Measurements from ENCODE around the gene C17orf113.

Gene C17orf113

DNA sequence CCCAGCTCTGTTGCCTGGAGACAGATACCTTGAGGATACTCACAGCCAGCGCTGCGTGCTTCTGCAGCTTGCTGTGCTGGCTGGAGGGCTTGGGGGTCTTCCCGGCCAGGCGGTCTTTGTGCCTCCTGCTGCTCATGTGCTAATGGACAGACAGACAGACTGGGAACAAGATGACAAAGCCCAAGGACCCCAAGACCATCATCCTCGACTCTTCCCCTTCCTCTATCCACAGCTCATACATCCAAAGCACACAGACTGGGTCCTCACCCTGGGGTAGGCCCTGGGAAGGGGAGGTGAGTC is 22.9 kb downstream of the C17orf113 start:
- no peaks in the 10 kb centered on the region for H3K9me2 ChIP-seq (ENCODE audit: low read depth, low read length)
- H3F3A ChIP-seq (ENCODE audit: insufficient read depth, low read length) = no peaks in the 10 kb centered on the region
- H3K9ac ChIP-seq (ENCODE audit: low read length) = no peak overlapping the region
- H3K27ac ChIP-seq (ENCODE audit: low read depth, low read length, poor library complexity, severe bottlenecking) = no peak overlapping the region
- H3K9me3 ChIP-seq (ENCODE audit: low read length) = no peaks in the 10 kb centered on the region
- peaks cover 19% of the 10 kb centered on the region for H3K36me3 ChIP-seq (ENCODE audit: insufficient read depth, low read length)
- no peak for TF ChIP-seq EZH2 (IDR thresholded peaks at IDR 0.05; ENCODE audit: borderline replicate concordance, low read length)
- TF ChIP-seq, protein P1, sequence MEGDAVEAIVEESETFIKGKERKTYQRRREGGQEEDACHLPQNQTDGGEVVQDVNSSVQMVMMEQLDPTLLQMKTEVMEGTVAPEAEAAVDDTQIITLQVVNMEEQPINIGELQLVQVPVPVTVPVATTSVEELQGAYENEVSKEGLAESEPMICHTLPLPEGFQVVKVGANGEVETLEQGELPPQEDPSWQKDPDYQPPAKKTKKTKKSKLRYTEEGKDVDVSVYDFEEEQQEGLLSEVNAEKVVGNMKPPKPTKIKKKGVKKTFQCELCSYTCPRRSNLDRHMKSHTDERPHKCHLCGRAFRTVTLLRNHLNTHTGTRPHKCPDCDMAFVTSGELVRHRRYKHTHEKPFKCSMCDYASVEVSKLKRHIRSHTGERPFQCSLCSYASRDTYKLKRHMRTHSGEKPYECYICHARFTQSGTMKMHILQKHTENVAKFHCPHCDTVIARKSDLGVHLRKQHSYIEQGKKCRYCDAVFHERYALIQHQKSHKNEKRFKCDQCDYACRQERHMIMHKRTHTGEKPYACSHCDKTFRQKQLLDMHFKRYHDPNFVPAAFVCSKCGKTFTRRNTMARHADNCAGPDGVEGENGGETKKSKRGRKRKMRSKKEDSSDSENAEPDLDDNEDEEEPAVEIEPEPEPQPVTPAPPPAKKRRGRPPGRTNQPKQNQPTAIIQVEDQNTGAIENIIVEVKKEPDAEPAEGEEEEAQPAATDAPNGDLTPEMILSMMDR (IDR thresholded peaks at IDR 0.05; ENCODE audit: low read length) = no peak
- no peaks in the 10 kb centered on the region; the same call in 1 of the 2 replicates for H3K27me3 ChIP-seq (ENCODE audit: insufficient read depth, low read length)
- H3K4me3 ChIP-seq (ENCODE audit: low read depth, low read length, poor library complexity, severe bottlenecking) = no peak overlapping the region
- H4K20me1 ChIP-seq (ENCODE audit: insufficient read depth, low read length) = no peaks in the 10 kb centered on the region
- no peak overlapping the region for H3K4me2 ChIP-seq (ENCODE audit: low read length)
- no peak overlapping the region for H2AFZ ChIP-seq (ENCODE audit: low read length)
- peaks cover 7% of the 10 kb centered on the region for H3K4me1 ChIP-seq (ENCODE audit: insufficient read depth, low read length, severe bottlenecking)
- H3K79me2 ChIP-seq (ENCODE audit: insufficient read depth, low read length) = no peaks in the 10 kb centered on the region

DNA sequence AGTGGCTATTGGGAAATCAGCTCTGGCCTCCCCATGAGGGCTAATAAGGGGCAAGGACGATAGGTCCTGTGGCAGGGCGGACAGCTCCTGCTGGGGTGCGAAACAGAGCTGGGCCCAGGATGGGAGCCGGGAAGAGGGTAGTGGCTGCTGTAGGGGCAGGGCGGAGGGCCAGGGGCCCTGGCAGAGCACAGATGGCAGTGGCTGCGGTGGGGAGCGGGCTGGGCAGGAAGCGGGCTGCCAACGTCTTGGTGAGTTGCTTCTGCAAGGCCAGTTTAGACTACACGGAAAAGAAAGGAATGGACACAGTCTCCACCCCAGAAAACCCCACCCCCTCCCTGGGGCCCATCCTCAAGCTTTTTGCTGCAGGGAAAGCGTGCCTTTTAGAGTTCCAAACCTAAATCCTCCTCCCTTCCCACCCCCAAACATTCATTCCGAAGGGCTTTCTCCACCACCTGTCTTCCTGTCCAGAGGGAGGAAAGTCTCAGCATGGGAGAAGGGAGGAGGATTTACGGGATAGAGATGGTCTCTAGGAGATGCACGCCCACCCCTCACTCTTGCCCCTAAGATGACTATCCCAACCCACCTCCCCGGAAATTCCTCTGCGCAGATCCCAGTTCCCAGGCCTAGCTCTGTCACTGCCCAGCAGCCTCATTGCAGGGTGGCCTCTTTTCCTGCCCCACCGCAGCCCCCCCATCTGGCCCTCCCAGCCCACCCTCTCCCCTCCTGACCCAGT is 23.4 kb downstream of the C17orf113 start:
- H3K9ac ChIP-seq (ENCODE audit: low read length) = no peak overlapping the region
- H4K20me1 ChIP-seq (ENCODE audit: insufficient read depth, low read length) = no peaks in the 10 kb centered on the region

DNA sequence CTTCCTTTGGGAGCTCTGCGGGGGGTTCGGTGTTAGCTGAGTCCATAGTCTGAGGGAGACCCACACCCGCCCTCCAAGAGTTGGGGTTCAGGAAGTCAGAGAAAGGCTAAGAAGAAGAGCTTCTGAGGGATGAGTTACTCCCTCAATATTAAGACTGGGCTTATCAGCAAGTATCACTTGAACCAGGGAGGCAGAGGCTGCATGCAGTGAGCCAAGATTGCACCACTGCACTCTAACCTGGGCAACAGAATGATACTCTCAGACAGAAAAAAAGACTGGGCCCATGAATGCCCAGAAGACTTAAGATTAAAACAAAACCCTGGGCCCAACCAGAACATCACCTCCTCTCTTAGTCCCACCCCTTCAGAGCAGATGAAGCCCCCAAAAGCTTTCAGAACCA is 24.5 kb downstream of the C17orf113 start:
- Histone ChIP-seq H3K4me1 (ENCODE audit: insufficient read depth, low read length, severe bottlenecking) (peaks cover 13% of the 10 kb centered on the region), H3K9me2 (ENCODE audit: low read depth, low read length) (no peaks in the 10 kb centered on the region), H3K9me3 (ENCODE audit: low read length) (no peaks in the 10 kb centered on the region), H3K27ac (ENCODE audit: low read depth, low read length, poor library complexity, severe bottlenecking) (no peak overlapping the region), H3K79me2 (ENCODE audit: insufficient read depth, low read length) (no peaks in the 10 kb centered on the region), H4K20me1 (ENCODE audit: insufficient read depth, low read length) (no peaks in the 10 kb centered on the region), H3K27me3 (ENCODE audit: insufficient read depth, low read length) (no peaks in the 10 kb centered on the region; the same call in 1 of the 2 replicates), H3K4me3 (ENCODE audit: low read depth, low read length, poor library complexity, severe bottlenecking) (no peak overlapping the region), H3K36me3 (ENCODE audit: insufficient read depth, low read length) (peaks cover 28% of the 10 kb centered on the region), H2AFZ (ENCODE audit: low read length) (no peak overlapping the region), H3F3A (ENCODE audit: insufficient read depth, low read length) (no peaks in the 10 kb centered on the region), H3K4me2 (ENCODE audit: low read length) (no peak overlapping the region), H3K9ac (ENCODE audit: low read length) (no peak overlapping the region)
- TF ChIP-seq, protein P1 (IDR thresholded peaks at IDR 0.05; ENCODE audit: low read length) = no peak
- TF ChIP-seq EZH2 (IDR thresholded peaks at IDR 0.05; ENCODE audit: borderline replicate concordance, low read length) = no peak

More for the DNA sequence above, 23.4 kb downstream of the C17orf113 start:
- H3K4me3 ChIP-seq (ENCODE audit: low read depth, low read length, poor library complexity, severe bottlenecking) = no peak overlapping the region
- no peak for TF ChIP-seq EZH2 (IDR thresholded peaks at IDR 0.05; ENCODE audit: borderline replicate concordance, low read length)
- TF ChIP-seq, protein P1 (IDR thresholded peaks at IDR 0.05; ENCODE audit: low read length) = no peak
- H3K4me1 ChIP-seq (ENCODE audit: insufficient read depth, low read length, severe bottlenecking) = peaks cover 7% of the 10 kb centered on the region
- H3K36me3 ChIP-seq (ENCODE audit: insufficient read depth, low read length) = peaks cover 23% of the 10 kb centered on the region
- H3K4me2 ChIP-seq (ENCODE audit: low read length) = no peak overlapping the region
- no peaks in the 10 kb centered on the region for H3K79me2 ChIP-seq (ENCODE audit: insufficient read depth, low read length)
- no peaks in the 10 kb centered on the region for H3K9me2 ChIP-seq (ENCODE audit: low read depth, low read length)
- no peaks in the 10 kb centered on the region for H3F3A ChIP-seq (ENCODE audit: insufficient read depth, low read length)
- no peaks in the 10 kb centered on the region for H3K9me3 ChIP-seq (ENCODE audit: low read length)
- no peaks in the 10 kb centered on the region; the same call in 1 of the 2 replicates for H3K27me3 ChIP-seq (ENCODE audit: insufficient read depth, low read length)
- H3K27ac ChIP-seq (ENCODE audit: low read depth, low read length, poor library complexity, severe bottlenecking) = no peak overlapping the region
- H2AFZ ChIP-seq (ENCODE audit: low read length) = no peak overlapping the region
